Measurements from ENCODE around the gene TOX2. TPM values are rescaled to one million over a fixed set of nuclear protein-coding genes. Genes with fewer than 3 reads are reported as not detected.

TOX2 gene
- total RNA-seq, 6 experiments from 2014 or later, result 1.5 to 5.0 (median 2.2) TPM

- no peak for DNase-seq
- 21% methylated on average over 2 of the region's 6 CpGs for WGBS (ENCODE audit: insufficient coverage, low coverage, low lambda C conversion rate, missing lambda C conversion rate)
- Histone ChIP-seq H3K36me3 (no peaks in the 10 kb centered on the region), H3K27ac (no peak overlapping the region), H3K9me3 (no peaks in the 10 kb centered on the region), H3K4me3 (no peak overlapping the region), H3K4me1 (no peaks in the 10 kb centered on the region), H3K27me3 (peaks cover 0 to 8% of the 10 kb centered on the region in 2 donors)
- no peak for ATAC-seq
- TF ChIP-seq, protein P1, sequence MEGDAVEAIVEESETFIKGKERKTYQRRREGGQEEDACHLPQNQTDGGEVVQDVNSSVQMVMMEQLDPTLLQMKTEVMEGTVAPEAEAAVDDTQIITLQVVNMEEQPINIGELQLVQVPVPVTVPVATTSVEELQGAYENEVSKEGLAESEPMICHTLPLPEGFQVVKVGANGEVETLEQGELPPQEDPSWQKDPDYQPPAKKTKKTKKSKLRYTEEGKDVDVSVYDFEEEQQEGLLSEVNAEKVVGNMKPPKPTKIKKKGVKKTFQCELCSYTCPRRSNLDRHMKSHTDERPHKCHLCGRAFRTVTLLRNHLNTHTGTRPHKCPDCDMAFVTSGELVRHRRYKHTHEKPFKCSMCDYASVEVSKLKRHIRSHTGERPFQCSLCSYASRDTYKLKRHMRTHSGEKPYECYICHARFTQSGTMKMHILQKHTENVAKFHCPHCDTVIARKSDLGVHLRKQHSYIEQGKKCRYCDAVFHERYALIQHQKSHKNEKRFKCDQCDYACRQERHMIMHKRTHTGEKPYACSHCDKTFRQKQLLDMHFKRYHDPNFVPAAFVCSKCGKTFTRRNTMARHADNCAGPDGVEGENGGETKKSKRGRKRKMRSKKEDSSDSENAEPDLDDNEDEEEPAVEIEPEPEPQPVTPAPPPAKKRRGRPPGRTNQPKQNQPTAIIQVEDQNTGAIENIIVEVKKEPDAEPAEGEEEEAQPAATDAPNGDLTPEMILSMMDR (IDR thresholded peaks at IDR 0.05), result no peak
- intact Hi-C loops (cut with DNase I), result loop anchor here in 1 of 2 donors (5.0 kb wide), 1 partner anchor 80 kb away; no protein-coding TSS in a partner anchor
These were observed 197.8 kb downstream of the TOX2 start for GRCh38 chr20:44112456-44112855.

DNA sequence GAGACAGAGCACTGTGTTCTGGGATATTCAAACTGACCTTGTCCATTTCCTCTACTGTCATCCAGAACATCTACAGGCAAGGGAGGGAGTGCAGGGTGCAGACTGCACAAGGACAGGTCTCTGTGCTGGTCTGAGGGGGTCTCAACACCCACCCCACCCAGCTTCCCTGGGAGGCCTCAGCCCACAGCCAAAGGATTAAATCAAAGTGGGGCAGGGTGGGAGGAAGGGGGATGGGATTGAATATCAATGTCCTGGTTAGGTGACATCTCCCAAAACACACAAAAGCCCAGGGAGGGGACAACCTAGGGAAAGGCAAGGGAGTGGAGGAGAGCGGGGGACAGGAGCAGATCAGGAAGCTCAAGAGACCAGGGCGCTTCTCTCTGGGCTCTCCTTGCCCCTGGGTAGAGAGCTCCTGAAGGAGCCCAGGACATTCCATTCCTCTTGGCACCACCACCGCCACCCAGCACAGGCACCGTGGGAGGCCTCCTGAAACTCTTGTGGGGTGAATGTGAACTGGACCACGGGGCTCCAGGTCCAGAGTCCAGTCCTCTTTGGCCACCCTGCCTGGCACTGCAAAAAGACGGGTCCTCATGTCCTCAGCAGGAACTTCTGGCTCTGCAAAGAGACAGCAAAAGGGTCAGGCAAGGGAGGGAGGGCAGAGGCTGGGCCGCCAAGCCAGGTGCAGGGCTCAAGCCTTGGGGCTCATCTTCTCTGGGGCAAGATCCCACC, 198.4 kb downstream of the TOX2 start:
- Histone ChIP-seq H3K4me1 (no peaks in the 10 kb centered on the region), H3K4me3 (no peak overlapping the region), H3K27me3 (peaks cover 0 to 8% of the 10 kb centered on the region in 2 donors), H3K36me3 (no peaks in the 10 kb centered on the region), H3K9me3 (no peaks in the 10 kb centered on the region), H3K27ac (no peak overlapping the region)
- TF ChIP-seq, protein P1 (IDR thresholded peaks at IDR 0.05), result no peak
- no peak for TF ChIP-seq POLR2A (IDR thresholded peaks at IDR 0.05)
- ATAC-seq (no peak), DNase-seq (no peak)
- intact Hi-C loops (cut with DNase I), result loop anchor here in 1 of 2 donors (5.0 kb wide), 1 partner anchor 79 kb away; no protein-coding TSS in a partner anchor
- WGBS (ENCODE audit: insufficient coverage, low coverage, low lambda C conversion rate, missing lambda C conversion rate), result no CpG with 5 or more reads among the region's 7 CpGs

DNA sequence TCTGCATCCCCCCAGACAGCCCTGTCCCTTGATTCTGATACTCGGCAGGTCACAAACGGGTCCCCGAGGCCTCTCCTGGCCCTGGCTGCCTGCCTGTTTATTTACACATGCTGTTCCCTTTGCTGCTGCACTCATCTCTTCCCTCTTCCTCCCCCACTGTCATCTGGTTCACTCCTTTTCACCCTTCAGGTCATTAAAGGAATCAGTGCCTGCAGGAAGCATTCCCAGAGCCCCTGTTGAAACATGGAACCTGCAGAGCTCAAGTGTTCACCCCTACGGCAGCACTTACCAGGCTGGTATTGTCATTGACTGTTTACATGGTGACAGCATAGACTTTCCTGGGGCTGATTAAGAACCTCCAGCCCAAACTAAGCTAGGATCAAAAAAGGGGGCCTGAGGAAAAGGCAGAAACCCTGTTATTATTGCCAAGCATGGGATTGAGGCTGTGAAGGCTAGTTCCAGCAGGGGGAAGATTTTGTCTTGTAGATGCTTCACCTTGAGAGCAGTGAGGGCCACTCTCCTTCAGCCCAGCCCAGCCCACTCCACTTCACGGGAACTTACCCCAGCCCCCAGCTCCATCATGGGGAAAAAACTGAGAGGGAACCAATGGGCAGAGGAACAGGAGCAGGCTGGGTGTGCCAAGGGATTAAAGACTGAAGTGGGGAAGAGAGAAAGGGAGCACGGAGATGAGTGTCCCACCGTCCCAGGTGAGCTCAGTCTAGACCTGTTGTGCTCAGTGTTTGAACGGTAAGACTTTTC, 199.1 kb downstream of the TOX2 start:
- Histone ChIP-seq H3K36me3 (no peaks in the 10 kb centered on the region), H3K4me1 (no peaks in the 10 kb centered on the region), H3K9me3 (no peaks in the 10 kb centered on the region), H3K27ac (no peak overlapping the region), H3K27me3 (peaks cover 0 to 8% of the 10 kb centered on the region in 2 donors), H3K4me3 (no peak overlapping the region)
- ATAC-seq (no peak), DNase-seq (no peak)
- 54% methylated on average over 7 of the region's 8 CpGs for WGBS (ENCODE audit: insufficient coverage, low coverage, low lambda C conversion rate, missing lambda C conversion rate)
- intact Hi-C loops (cut with DNase I), result loop anchor here in 1 of 2 donors (5.0 kb wide), 1 partner anchor 79 kb away; no protein-coding TSS in a partner anchor
- TF ChIP-seq, protein P1 (IDR thresholded peaks at IDR 0.05), result no peak
- no peak for TF ChIP-seq POLR2A (IDR thresholded peaks at IDR 0.05)

GRCh38 chr20:44115181-44115580, 200.5 kb downstream of the TOX2 start:
- peaks cover 0 to 8% of the 10 kb centered on the region in 2 donors for H3K27me3 ChIP-seq
- no peaks in the 10 kb centered on the region for H3K9me3 ChIP-seq
- intact Hi-C loops (cut with DNase I), result loop anchor here in 1 of 2 donors (5.0 kb wide), 1 partner anchor 72 kb away; the partner anchor contains the start of gene JPH2
- H3K4me1 ChIP-seq, result no peaks in the 10 kb centered on the region
- 70% methylated on average over 2 of the region's 7 CpGs for WGBS (ENCODE audit: insufficient coverage, low coverage, low lambda C conversion rate, missing lambda C conversion rate)
- TF ChIP-seq, protein P1 (IDR thresholded peaks at IDR 0.05), result no peak
- TF ChIP-seq POLR2A (IDR thresholded peaks at IDR 0.05), result no peak
- no peaks in the 10 kb centered on the region for H3K36me3 ChIP-seq
- DNase-seq, result no peak
- no peak for ATAC-seq
- no peak overlapping the region for H3K27ac ChIP-seq
- H3K4me3 ChIP-seq, result no peak overlapping the region
